HEK293 (cell line): Measurements from ENCODE around the gene GIMD1.

Source experiments
- CTCF ChIA-PET: fragments of 350-600 bp; formaldehyde crosslinking; extraction: SDS; loops from one replicate; lab custom pipeline; 2021; ENCODE audit warnings: antibody characterized with exemption; lab: Yijun Ruan, JAX
- POLR2A ChIA-PET: fragments of 300-600 bp; formaldehyde crosslinking; extraction: SDS; loops from one replicate; lab custom pipeline; 2020; ENCODE audit warnings: antibody characterized with exemption, inconsistent platforms; lab: Yijun Ruan, JAX
- H3K27ac ChIP-seq: fragments of 200-500 bp; sonication (Bioruptor generic); 2 replicates; pipeline ENCODE4 v1.5.1; 2014; ENCODE audit warnings: low read depth, low read length, control low read depth, inconsistent platforms; ENCODE audit errors: extremely low read depth
- H3K36me3 ChIP-seq, 2 experiments: fragments of 200-500 bp in 1 of 2; sonication (Bioruptor generic) in 1 of 2; 1 replicate in 1 of 2; 2 replicates in 1 of 2; pipeline ENCODE4 v1.5.1; 2014 to 2017; ENCODE audit warnings: inconsistent platforms in 2 of 2, low read length in 2 of 2; ENCODE audit not compliant: control insufficient read depth in 2 of 2, insufficient read depth in 1 of 2
- H3K4me1 ChIP-seq: fragments of 200-500 bp; sonication (Bioruptor generic); 2 replicates; pipeline ENCODE4 v1.5.1; 2014; ENCODE audit warnings: mild to moderate bottlenecking, low read length, inconsistent platforms; ENCODE audit not compliant: control insufficient read depth, insufficient read depth
- H3K4me3 ChIP-seq: 2 replicates; pipeline ENCODE4 v1.5.1; 2011; ENCODE audit warnings: low read depth, mild to moderate bottlenecking, control low read depth, low read length, moderate library complexity
- H3K9me3 ChIP-seq: fragments of 200-500 bp; sonication (Bioruptor generic); 2 replicates; pipeline ENCODE4 v1.5.1; 2014; ENCODE audit warnings: low read depth, low read length, inconsistent platforms; ENCODE audit not compliant: control insufficient read depth, insufficient read depth
- KLF9 ChIP-seq: fragments of 450-650 bp; formaldehyde crosslinking; IDR thresholded peaks from 2 replicates; pipeline ENCODE4 v1.5.1; 2016; ENCODE audit warnings: missing biosample characterization, missing genetic modification characterization, low read depth
- MEIS1 ChIP-seq: sonication (generic); formaldehyde crosslinking; IDR thresholded peaks from 2 replicates; pipeline ENCODE4 v1.8.1; 2022; ENCODE audit warnings: missing genetic modification reagents, mild to moderate bottlenecking, borderline replicate concordance
- SCRT2 ChIP-seq: fragments of 450-650 bp; formaldehyde crosslinking; IDR thresholded peaks from 2 replicates; pipeline ENCODE4 v1.5.1; 2016; ENCODE audit warnings: missing biosample characterization, missing genetic modification characterization
- SETDB1 ChIP-seq: IDR thresholded peaks from one replicate; pipeline ENCODE4 v1.6.1; 2017; ENCODE audit warnings: mild to moderate bottlenecking, low read length, moderate library complexity, mixed read lengths; ENCODE audit not compliant: insufficient read length
- ZBTB20 ChIP-seq: fragments of 450-650 bp; formaldehyde crosslinking; IDR thresholded peaks from 2 replicates; pipeline ENCODE4 v1.5.1; 2016; ENCODE audit warnings: missing biosample characterization, missing genetic modification characterization
- ZBTB48 ChIP-seq: fragments of 450-650 bp; formaldehyde crosslinking; IDR thresholded peaks from 2 replicates; pipeline ENCODE4 v1.5.1; 2016; ENCODE audit warnings: missing biosample characterization, missing genetic modification characterization
- ZNF10 ChIP-seq: fragments of 450-650 bp; formaldehyde crosslinking; IDR thresholded peaks from 2 replicates; pipeline ENCODE4 v1.5.1; 2017; ENCODE audit warnings: missing biosample characterization, missing genetic modification characterization
- ZNF140 ChIP-seq: fragments of 450-650 bp; formaldehyde crosslinking; IDR thresholded peaks from 2 replicates; pipeline ENCODE4 v1.5.1; 2016; ENCODE audit warnings: missing biosample characterization, missing genetic modification characterization
- ZNF324 ChIP-seq: fragments of 450-650 bp; formaldehyde crosslinking; IDR thresholded peaks from 2 replicates; pipeline ENCODE4 v1.5.1; 2016; ENCODE audit warnings: missing biosample characterization, missing genetic modification characterization
- ZNF341 ChIP-seq: fragments of 450-650 bp; formaldehyde crosslinking; IDR thresholded peaks from 2 replicates; pipeline ENCODE4; 2016; ENCODE audit warnings: low read depth, missing biosample characterization, missing genetic modification characterization
- ZNF350 ChIP-seq: fragments of 450-650 bp; formaldehyde crosslinking; IDR thresholded peaks from 2 replicates; pipeline ENCODE4 v1.5.0; 2017; ENCODE audit warnings: missing biosample characterization, mild to moderate bottlenecking, missing genetic modification characterization
- ZNF433 ChIP-seq: fragments of 450-650 bp; formaldehyde crosslinking; IDR thresholded peaks from 2 replicates; pipeline ENCODE4 v1.5.1; 2016; ENCODE audit warnings: missing biosample characterization, missing genetic modification characterization, low read depth
- ZNF501 ChIP-seq: fragments of 450-650 bp; formaldehyde crosslinking; IDR thresholded peaks from 2 replicates; pipeline ENCODE4 v1.5.1; 2016; ENCODE audit warnings: missing biosample characterization, missing genetic modification characterization
- ZNF548 ChIP-seq: fragments of 450-650 bp; formaldehyde crosslinking; IDR thresholded peaks from 2 replicates; pipeline ENCODE4 v1.5.1; 2016; ENCODE audit warnings: missing biosample characterization, missing genetic modification characterization
- ZNF549 ChIP-seq: fragments of 450-650 bp; IDR thresholded peaks from 2 replicates; pipeline ENCODE4 v1.5.1; 2018; ENCODE audit warnings: missing biosample characterization, missing genetic modification characterization, mild to moderate bottlenecking, inconsistent platforms, moderate library complexity
- ZNF555 ChIP-seq: fragments of 450-650 bp; formaldehyde crosslinking; conservative IDR thresholded peaks from 2 replicates; pipeline ENCODE4 v1.5.1; 2017; ENCODE audit warnings: missing biosample characterization, mild to moderate bottlenecking, missing genetic modification characterization, inconsistent platforms
- ZNF654 ChIP-seq: fragments of 450-650 bp; formaldehyde crosslinking; IDR thresholded peaks from 2 replicates; pipeline ENCODE4 v1.5.1; 2016; ENCODE audit warnings: low read depth, missing biosample characterization, missing genetic modification characterization
- ZNF658 ChIP-seq: fragments of 450-650 bp; formaldehyde crosslinking; IDR thresholded peaks from 2 replicates; pipeline ENCODE4; 2016; ENCODE audit warnings: missing biosample characterization, missing genetic modification characterization
- ZNF660 ChIP-seq: fragments of 450-650 bp; IDR thresholded peaks from 2 replicates; pipeline ENCODE4 v1.5.1; 2018; ENCODE audit warnings: missing biosample characterization, mild to moderate bottlenecking, missing genetic modification characterization
- ZNF747 ChIP-seq: fragments of 450-650 bp; formaldehyde crosslinking; IDR thresholded peaks from 2 replicates; pipeline ENCODE4 v1.5.1; 2016; ENCODE audit warnings: missing biosample characterization, missing genetic modification characterization
- ZNF785 ChIP-seq: fragments of 450-650 bp; formaldehyde crosslinking; IDR thresholded peaks from 2 replicates; pipeline ENCODE4 v1.5.1; 2016; ENCODE audit warnings: missing biosample characterization, missing genetic modification characterization
- TF ChIP-seq, protein P1 (sequence below): fragments of 450-650 bp; formaldehyde crosslinking; IDR thresholded peaks from 2 replicates; pipeline ENCODE4 v1.5.1; 2016; ENCODE audit warnings: missing biosample characterization, missing genetic modification characterization
- TF ChIP-seq, protein P2 (sequence below): fragments of 450-650 bp; IDR thresholded peaks from 2 replicates; pipeline ENCODE4 v1.5.1; 2018; ENCODE audit warnings: missing biosample characterization, missing genetic modification characterization
- TF ChIP-seq, protein P3 (sequence below): fragments of 450-650 bp; formaldehyde crosslinking; IDR thresholded peaks from 2 replicates; pipeline ENCODE4 v1.5.1; 2016; ENCODE audit warnings: missing biosample characterization, missing genetic modification characterization

Gene GIMD1

DNA sequence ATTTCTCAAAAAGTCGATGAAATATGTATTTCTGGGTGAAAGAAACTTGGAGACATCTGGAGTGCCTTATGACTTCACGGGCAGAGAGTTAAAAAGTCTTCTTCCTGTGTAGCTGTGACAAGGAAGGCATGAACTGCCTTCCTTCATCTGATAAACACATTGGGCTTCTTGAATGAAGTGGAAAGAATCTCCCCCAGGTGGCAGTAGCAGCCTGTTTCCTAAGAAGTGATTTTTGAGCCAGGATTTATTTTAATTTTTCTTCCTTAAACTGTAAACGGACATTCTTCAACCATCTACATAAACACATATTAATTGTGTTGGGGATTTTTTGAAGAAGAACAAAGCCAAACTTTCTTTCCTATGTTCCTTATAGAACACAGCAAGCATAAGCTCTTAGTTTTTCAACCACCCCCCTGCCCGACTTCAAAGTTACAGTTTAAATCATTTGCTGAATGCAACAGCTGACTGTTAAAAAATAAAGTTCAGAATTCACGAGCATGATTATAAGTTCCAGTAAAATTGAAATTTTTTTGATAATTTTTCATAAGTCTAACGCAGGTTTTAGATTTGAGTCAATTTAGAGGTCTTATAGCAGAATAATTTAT lies 980 bp upstream of the GIMD1 start:
- TF ChIP-seq ZNF10 (peak; percentile 87), ZNF341 (tag by site-specific recombination) (no peak), ZNF785 (tag by site-specific recombination) (no peak), ZNF140 (tag by site-specific recombination) (no peak), ZNF654 (tag by site-specific recombination) (peak; percentile 46), ZNF350 (tag by site-specific recombination) (no peak), ZBTB20 (no peak), ZNF747 (tag by site-specific recombination) (no peak), ZBTB48 (no peak), ZNF501 (tag by site-specific recombination) (no peak), SCRT2 (tag by site-specific recombination) (0 out of 2 replicates have a peak, but pooled peaks have one; percentile 13)
- TF ChIP-seq, protein P1, sequence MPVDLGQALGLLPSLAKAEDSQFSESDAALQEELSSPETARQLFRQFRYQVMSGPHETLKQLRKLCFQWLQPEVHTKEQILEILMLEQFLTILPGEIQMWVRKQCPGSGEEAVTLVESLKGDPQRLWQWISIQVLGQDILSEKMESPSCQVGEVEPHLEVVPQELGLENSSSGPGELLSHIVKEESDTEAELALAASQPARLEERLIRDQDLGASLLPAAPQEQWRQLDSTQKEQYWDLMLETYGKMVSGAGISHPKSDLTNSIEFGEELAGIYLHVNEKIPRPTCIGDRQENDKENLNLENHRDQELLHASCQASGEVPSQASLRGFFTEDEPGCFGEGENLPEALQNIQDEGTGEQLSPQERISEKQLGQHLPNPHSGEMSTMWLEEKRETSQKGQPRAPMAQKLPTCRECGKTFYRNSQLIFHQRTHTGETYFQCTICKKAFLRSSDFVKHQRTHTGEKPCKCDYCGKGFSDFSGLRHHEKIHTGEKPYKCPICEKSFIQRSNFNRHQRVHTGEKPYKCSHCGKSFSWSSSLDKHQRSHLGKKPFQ (tag by site-specific recombination), result no peak
- TF ChIP-seq, all 188 proteins: peak for 3
- Histone ChIP-seq H3K4me1 (no peaks in the 10 kb centered on the region), H3K27ac (no peak overlapping the region), H3K4me3 (no peak overlapping the region), H3K36me3 (no peaks in the 10 kb centered on the region), H3K9me3 (no peaks in the 10 kb centered on the region)
- ChIA-PET POLR2A (interaction anchor here (0.6 kb wide), 1 partner anchor 17 kb away, joined by 3 read pairs; no protein-coding TSS in a partner anchor), CTCF (interaction anchor here (0.6 to 1.8 kb wide), 16 partner anchors 9 to 1173 kb away, joined by 3 to 14 read pairs (median 4); no protein-coding TSS in a partner anchor)

DNA sequence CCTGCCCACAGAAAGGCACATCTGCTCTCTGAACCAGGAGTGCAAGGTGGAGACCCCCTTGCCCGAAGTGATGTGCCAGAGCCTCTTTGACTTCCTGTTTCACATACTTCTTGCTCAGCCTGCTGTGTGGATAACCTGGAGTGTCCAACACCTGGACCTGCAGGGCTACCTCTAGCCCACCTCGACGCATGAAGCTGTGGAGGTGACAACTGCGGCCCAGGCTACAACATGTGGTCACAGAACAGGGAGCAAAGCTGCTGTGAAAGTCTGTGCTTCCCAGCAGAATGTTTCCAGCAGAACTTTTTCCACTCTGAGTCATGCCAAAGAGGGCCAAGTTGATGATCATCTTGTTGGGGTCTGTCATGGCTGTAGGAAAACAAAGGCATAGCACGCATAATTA lies 1.5 kb downstream of the GIMD1 start:
- no peaks in the 10 kb centered on the region for H3K4me1 ChIP-seq
- no peak overlapping the region for H3K4me3 ChIP-seq
- no peaks in the 10 kb centered on the region for H3K36me3 ChIP-seq
- H3K9me3 ChIP-seq, result no peaks in the 10 kb centered on the region
- H3K27ac ChIP-seq, result no peak overlapping the region
- TF ChIP-seq MEIS1 (CRISPR knock-in tag) (no peak), SETDB1 (no peak), ZNF658 (tag by site-specific recombination) (no peak), ZBTB48 (no peak), KLF9 (no peak), ZNF548 (no peak), SCRT2 (tag by site-specific recombination) (no peak), ZNF324 (tag by site-specific recombination) (no peak), ZNF549 (tag by site-specific recombination) (no peak), ZNF555 (tag by site-specific recombination) (no peak), ZNF660 (tag by site-specific recombination) (no peak), ZNF433 (tag by site-specific recombination) (no peak)
- TF ChIP-seq, protein P2, sequence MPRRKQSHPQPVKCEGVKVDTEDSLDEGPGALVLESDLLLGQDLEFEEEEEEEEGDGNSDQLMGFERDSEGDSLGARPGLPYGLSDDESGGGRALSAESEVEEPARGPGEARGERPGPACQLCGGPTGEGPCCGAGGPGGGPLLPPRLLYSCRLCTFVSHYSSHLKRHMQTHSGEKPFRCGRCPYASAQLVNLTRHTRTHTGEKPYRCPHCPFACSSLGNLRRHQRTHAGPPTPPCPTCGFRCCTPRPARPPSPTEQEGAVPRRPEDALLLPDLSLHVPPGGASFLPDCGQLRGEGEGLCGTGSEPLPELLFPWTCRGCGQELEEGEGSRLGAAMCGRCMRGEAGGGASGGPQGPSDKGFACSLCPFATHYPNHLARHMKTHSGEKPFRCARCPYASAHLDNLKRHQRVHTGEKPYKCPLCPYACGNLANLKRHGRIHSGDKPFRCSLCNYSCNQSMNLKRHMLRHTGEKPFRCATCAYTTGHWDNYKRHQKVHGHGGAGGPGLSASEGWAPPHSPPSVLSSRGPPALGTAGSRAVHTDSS (tag by site-specific recombination), result no peak
- TF ChIP-seq, protein P3, sequence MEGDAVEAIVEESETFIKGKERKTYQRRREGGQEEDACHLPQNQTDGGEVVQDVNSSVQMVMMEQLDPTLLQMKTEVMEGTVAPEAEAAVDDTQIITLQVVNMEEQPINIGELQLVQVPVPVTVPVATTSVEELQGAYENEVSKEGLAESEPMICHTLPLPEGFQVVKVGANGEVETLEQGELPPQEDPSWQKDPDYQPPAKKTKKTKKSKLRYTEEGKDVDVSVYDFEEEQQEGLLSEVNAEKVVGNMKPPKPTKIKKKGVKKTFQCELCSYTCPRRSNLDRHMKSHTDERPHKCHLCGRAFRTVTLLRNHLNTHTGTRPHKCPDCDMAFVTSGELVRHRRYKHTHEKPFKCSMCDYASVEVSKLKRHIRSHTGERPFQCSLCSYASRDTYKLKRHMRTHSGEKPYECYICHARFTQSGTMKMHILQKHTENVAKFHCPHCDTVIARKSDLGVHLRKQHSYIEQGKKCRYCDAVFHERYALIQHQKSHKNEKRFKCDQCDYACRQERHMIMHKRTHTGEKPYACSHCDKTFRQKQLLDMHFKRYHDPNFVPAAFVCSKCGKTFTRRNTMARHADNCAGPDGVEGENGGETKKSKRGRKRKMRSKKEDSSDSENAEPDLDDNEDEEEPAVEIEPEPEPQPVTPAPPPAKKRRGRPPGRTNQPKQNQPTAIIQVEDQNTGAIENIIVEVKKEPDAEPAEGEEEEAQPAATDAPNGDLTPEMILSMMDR (tag by site-specific recombination), result no peak
- ChIA-PET CTCF (no interaction called here), POLR2A (no interaction called here)
